Neutrophil (primary cell): Measurements from ENCODE around the gene ZNF605.
"Not testable (repeated sequence)": the region's sequence is repeated elsewhere in the genome, so short reads cannot be mapped to it uniquely, and the experiment has no call there.

Experiments used
- H3K27ac ChIP-seq: fragments of 200-600 bp; sonication (generic); 2 replicates; pipeline ENCODE4 v1.5.1; 2016; ENCODE audit warnings: mild to moderate bottlenecking, moderate library complexity
- H3K27me3 ChIP-seq: fragments of 200-600 bp; sonication (generic); 2 replicates; pipeline ENCODE4 v1.6.0; 2016; ENCODE audit warnings: mild to moderate bottlenecking
- H3K36me3 ChIP-seq: fragments of 200-600 bp; sonication (generic); 2 replicates; pipeline ENCODE4 v1.5.1; 2017
- H3K4me1 ChIP-seq, 2 experiments: fragments of 200-600 bp in 1 of 2; sonication (generic) in 1 of 2; 1 replicate in 1 of 2; 2 replicates in 1 of 2; pipeline versions ENCODE4 v1.5.1 to v1.6.1; 2013 to 2016; ENCODE audit warnings: low read depth in 1 of 2, low read length in 1 of 2, mild to moderate bottlenecking in 1 of 2, moderate library complexity in 1 of 2; ENCODE audit not compliant: control insufficient read depth in 1 of 2, insufficient read depth in 1 of 2
- H3K4me3 ChIP-seq, 2 experiments: fragments of 200-600 bp in 1 of 2; sonication (generic) in 1 of 2; 1 replicate in 1 of 2; 2 replicates in 1 of 2; pipeline ENCODE4 v1.5.1; 2013 to 2016; ENCODE audit warnings: low read depth in 1 of 2, low read length in 1 of 2, mild to moderate bottlenecking in 1 of 2, moderate library complexity in 1 of 2
- H3K9me3 ChIP-seq: fragments of 200-600 bp; sonication (generic); 2 replicates; pipeline ENCODE4 v1.5.1; 2016
- TF ChIP-seq, protein P1 (sequence below): fragments of 200-600 bp; sonication (generic); IDR thresholded peaks from 2 replicates; pipeline ENCODE4 v1.5.1; 2016; ENCODE audit warnings: antibody characterized with exemption

The ZNF605 gene

DNA sequence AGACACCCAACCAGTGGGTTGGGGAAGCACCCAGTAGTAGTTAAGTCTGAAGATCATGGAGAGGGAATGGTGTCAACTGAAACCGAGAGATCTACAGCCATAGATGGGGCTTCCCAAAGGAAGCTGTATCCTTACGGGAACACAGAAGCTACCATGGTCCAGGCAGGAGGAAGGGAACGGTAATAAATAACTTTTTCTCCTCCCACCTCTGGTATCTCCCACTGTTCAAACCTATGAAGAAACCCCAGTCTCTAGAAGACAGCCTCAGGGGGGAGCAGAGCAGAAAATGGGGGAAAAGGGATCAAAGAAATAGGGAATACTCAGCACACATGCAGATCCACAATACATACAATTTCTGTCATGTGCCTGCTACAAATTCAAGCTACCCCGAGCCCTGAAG is 33.4 kb downstream of the ZNF605 start:
- H3K4me1 ChIP-seq, result no peaks in the 10 kb centered on the region
- H3K36me3 ChIP-seq, result no peaks in the 10 kb centered on the region
- no peak overlapping the region for H3K27ac ChIP-seq
- peaks cover 80% of the 10 kb centered on the region for H3K9me3 ChIP-seq
- no peaks in the 10 kb centered on the region for H3K27me3 ChIP-seq
- TF ChIP-seq, protein P1, sequence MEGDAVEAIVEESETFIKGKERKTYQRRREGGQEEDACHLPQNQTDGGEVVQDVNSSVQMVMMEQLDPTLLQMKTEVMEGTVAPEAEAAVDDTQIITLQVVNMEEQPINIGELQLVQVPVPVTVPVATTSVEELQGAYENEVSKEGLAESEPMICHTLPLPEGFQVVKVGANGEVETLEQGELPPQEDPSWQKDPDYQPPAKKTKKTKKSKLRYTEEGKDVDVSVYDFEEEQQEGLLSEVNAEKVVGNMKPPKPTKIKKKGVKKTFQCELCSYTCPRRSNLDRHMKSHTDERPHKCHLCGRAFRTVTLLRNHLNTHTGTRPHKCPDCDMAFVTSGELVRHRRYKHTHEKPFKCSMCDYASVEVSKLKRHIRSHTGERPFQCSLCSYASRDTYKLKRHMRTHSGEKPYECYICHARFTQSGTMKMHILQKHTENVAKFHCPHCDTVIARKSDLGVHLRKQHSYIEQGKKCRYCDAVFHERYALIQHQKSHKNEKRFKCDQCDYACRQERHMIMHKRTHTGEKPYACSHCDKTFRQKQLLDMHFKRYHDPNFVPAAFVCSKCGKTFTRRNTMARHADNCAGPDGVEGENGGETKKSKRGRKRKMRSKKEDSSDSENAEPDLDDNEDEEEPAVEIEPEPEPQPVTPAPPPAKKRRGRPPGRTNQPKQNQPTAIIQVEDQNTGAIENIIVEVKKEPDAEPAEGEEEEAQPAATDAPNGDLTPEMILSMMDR, result no peak
- no peak overlapping the region for H3K4me3 ChIP-seq

DNA sequence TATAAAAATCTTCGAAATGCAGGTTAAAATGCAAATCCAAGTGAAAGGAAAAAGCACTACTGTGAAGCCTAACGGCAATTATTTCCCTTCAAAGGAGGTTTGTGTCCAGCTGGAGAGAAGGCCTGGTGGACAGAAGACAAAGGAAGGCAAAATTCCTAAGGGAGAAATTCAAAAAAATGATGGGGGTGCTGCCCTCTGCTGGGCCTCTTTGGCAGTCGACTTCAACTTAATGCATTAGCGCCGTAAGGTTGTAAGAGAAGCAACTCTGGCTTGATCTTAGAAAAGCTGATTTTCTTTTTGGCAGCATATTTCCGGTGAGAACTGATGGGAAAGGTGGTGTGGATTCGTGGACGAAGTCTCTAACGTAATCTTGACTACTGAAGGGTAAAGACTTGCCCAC is 34.4 kb downstream of the ZNF605 start:
- H3K9me3 ChIP-seq, result peaks cover 71% of the 10 kb centered on the region
- H3K36me3 ChIP-seq, result no peaks in the 10 kb centered on the region
- TF ChIP-seq, protein P1, result no peak

DNA sequence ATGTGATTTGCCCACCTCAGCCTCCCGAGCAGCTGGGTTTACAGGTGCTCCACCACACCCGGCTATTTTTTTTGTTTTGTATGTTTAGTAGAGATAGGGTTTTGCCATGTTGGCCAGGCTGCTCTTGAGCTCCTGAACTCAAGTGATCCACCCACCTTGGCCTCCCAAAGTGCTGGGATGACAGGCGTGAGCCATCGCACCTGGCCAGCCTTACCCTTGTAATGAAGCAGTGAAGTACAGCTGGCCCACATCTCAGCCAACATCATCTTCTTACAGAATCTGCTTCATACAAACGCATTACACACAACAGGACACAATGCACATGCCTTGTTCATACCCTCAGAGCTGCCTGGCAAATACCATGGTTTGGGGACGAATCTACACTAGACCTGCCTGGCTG is 37.4 kb downstream of the ZNF605 start:
- H3K36me3 ChIP-seq, result no peaks in the 10 kb centered on the region
- H3K27me3 ChIP-seq, result no peaks in the 10 kb centered on the region
- TF ChIP-seq, protein P1, result no peak
- H3K27ac ChIP-seq, result no peak overlapping the region
- no peak overlapping the region for H3K4me3 ChIP-seq
- H3K4me1 ChIP-seq, result no peaks in the 10 kb centered on the region
- H3K9me3 ChIP-seq, result peaks cover 48% of the 10 kb centered on the region

More for the DNA sequence above, 34.4 kb downstream of the ZNF605 start:
- Histone ChIP-seq H3K4me1 (no peaks in the 10 kb centered on the region), H3K27ac (no peak overlapping the region), H3K27me3 (no peaks in the 10 kb centered on the region), H3K4me3 (no peak overlapping the region)

DNA sequence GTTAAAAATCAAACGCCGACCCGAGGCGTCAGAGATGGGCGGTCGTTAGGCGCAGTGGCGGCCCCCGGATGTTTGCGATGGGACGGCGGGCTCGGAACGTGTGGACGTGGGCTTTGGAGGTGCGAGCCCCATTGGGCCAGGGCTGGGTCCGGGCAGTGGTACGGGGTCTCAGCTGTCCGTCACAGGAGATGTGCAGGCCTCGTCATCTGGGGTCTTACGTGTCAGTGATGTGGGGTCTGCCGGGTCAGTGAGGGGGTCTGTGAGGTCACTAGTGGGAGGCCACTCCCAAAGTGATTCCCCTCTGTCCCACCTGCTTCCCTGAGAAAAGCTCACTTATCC is 47.1 kb downstream of the ZNF605 start:
- Histone ChIP-seq H3K4me1 (peaks cover 12 to 15% of the 10 kb centered on the region in 2 experiments), H3K4me3 (peak overlapping the region; percentile 58 to 60), H3K36me3 (no peaks in the 10 kb centered on the region), H3K27me3 (peaks cover 71% of the 10 kb centered on the region), H3K9me3 (peaks cover 9% of the 10 kb centered on the region), H3K27ac (no peak overlapping the region)
- TF ChIP-seq, protein P1, result no peak

DNA sequence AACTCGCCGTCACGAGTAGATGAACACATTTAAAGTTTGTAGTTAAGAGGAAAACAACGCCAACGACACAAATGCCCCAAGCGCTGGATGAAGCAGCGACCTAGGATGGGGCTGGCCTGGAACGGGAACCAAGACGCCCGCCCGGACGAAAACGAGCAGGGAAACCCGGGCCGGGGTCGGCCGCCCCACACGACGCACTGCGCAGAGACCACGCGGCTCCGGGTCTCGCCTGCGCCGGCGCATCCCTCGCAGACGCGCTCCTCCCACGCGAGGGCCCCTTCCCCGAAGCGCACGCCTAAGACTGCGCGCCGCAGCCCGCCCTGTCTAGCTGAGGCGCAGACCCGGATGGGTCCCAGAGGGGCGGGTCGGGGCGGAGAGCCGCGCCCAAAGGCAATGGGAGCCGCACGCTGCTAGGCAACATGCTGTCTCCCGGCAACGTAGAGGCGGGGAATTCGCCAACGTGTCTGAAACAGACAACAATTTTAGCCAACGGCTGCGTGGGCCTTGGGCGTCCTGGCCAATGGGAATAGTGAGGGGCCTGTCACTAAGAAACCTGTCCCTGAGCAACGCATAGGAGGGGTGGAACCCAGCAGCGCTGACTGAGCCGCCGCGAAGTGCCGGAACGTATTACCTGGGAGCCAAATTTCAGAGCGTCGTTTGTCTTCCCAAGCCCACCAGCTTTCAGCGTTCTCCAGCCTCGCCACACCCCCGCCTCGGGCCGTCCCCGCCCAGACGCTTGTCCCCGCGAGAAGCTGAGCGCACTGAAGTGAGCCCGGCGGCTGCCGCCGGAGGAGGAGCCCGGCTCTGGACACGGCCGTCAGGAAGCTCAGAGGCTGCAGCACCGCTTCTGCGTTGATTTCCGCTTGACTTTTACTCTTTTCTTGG is 47.7 kb downstream of the ZNF605 start:
- Histone ChIP-seq H3K36me3 (no peaks in the 10 kb centered on the region), H3K27ac (no peak overlapping the region), H3K4me1 (peaks cover 12 to 15% of the 10 kb centered on the region in 2 experiments), H3K27me3 (peaks cover 74% of the 10 kb centered on the region), H3K9me3 (peaks cover 9% of the 10 kb centered on the region), H3K4me3 (peak overlapping the region; percentile 58 to 60)
- TF ChIP-seq, protein P1, result no peak

DNA sequence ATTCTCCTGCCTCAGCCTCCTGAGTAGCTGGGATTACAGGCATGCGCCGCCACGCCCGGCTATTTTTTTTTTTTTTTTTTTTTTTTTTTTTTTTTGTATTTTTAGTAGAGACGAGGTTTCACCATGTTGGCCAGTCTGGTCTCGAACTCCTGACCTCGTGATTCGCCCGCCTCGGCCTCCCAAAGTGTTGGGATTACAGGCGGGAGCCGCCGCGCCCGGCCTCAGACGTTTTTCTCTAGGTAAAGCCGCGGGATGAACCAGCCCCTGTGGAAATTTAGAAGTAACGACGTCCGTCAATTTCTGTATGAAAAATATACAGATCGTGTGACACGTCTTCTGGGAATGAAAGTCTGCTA is 48.3 kb downstream of the ZNF605 start:
- Histone ChIP-seq H3K4me1 (peaks cover 12 to 15% of the 10 kb centered on the region in 2 experiments), H3K9me3 (peaks cover 15% of the 10 kb centered on the region), H3K27me3 (peaks cover 77% of the 10 kb centered on the region)
- not testable (repeated sequence) for H3K36me3 ChIP-seq, H3K27ac ChIP-seq, H3K4me3 ChIP-seq
